Activated T-cell treated with anti-CD3 and anti-CD28 coated beads for 24 hours (primary cell): Measurements from ENCODE around the gene LTBP2.

Experiments used
- DNase-seq: peaks from one replicate; pipeline ENCODE4 v3.0.0-alpha.2; 2020; ENCODE audit warnings: low read depth

The LTBP2 gene

DNA sequence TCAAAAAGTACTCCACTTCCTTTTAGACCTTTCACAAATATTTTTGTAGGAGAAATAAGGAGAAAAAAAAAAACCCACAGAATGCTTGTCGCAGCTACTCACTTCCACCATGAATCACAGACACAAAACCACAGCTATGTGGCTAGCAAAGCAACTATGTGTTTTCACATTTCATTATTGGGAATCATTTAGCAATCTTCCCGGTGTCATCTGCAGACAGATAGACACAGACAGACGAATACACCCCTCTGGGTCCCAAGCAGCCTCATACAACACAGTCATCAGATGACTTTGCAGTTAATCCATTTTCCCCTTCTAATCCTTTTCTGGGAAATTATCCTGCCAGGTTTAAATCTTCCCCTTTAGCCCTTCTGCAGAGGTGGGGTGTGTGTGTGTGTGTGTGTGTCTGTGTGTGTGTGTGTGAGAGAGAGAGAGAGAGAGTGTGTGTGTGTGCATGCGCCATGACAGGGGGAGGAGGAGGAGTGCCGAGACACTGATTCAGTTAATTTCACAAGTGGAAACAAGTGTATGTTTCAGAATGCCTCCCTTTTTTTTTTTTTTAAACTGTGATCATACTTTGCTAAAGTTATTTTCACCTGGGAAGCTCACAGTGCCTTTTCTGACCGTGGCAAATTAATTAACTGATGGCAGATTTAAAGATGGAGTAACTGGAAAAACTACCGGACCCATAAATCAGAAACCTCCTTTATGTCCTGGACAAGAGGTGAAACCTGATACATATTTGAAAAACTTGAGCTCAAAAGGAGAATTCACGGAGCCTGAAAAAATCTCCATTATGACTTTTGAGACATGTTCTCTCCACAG, 39.9 kb downstream of the LTBP2 start:
- peak; percentile 9 for DNase-seq

DNA sequence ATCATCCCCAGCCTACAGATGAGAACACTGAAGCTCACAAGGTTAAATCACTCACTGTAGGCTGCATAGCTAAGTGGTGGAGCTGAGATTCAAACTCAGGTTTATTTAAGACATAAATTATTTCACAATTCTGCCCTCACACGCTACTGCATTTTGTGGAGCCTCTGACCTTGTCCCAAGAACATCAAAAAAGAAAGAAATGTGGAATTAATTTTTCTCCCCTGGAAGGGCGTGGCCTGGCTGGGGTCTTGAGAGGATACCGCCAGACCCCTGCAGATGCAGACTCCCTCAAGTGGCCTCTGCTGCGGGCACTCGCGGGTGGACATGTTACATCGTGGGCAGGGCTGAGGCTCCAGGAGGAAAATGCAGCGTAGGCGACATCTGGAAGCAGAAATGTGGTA, 40.6 kb downstream of the LTBP2 start:
- no peak for DNase-seq

DNA sequence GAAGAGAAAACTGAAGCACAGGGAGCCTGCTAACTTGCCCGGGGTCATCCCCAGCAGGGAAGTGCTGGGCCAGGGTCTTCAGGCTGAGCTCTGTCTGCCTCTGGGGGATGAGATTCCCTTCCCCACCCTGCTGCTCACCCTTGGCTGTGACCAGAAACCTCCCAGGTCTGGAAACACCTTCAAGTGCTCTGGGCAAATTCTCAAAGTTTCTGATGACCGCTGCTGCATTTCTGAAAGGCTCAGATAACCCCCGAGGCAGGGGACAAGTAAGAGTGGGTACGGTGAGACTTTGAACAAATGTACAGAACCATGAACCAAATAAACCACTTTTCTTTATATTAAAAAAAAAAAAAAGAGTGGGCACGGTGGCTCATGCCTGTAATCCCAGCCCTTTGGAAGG, 41.3 kb downstream of the LTBP2 start:
- DNase-seq, result no peak

- DNase-seq, result no peak
Measured at GRCh38 chr14:74569806-74570591, 42.0 kb downstream of the LTBP2 start.

DNA sequence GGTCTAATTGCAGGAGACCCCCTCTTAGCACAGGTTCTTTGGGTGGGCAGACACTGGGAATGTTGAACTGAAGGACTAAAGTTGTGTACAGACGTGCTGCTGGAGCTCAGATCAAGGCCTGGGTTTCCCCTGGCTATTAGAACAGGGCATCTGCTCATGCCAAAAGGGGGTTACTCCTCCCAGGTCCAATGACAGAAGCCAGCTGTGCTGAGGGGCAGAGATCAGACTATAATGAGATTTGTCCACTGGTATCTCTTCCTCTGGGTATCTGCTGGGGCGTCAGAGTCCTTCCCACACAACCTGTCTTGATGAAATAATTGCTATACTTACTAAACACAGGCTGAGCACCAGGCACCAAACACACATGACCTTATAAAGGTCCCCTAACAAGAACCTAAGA, 42.6 kb downstream of the LTBP2 start:
- no peak for DNase-seq

DNA sequence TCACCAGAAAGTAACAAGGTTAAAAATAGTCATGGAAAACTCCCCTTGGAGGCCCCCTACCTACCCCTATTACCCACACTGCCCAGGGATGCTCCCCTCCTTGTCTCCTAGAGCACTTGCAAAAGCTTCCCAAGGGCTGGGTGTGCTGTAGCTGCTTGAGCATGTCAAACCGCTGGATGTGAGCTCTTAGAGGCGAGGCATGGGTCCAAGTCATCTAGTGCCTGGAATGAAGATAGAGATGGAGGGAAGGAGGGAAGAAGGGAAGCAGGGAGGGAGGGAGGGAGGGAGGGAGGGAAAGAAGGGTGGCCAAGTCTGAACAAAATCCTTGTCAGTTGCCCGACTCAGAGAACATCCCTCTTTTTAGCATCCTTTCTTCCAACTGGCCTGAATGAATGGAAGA, 43.1 kb downstream of the LTBP2 start:
- DNase-seq, result no peak

GRCh38 chr14:74568380-74568649, 43.7 kb downstream of the LTBP2 start:
- DNase-seq, result no peak

- no peak for DNase-seq
Measured at GRCh38 chr14:74567646-74568379, 44.2 kb downstream of the LTBP2 start.

DNA sequence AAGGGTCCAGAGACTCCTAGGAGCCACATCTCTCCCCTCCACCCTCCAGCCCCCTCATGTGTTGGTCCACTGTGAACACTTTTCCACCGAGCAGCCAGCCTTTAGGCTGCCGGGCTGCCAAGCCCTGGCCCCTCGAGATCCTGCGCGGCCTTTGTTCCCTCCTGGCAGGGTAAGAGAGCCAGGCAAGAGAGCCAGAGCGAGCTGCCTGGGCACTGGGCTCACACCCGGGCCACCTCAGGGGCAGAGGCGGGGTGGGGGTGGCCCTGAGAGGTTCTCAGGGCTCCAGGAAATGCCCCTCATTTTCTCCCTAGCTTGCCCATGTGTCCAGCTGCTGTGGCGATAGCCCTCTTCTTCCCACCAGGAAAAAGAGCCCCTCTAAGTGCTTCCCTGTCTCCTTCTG, 44.8 kb downstream of the LTBP2 start:
- DNase-seq, result no peak

DNA sequence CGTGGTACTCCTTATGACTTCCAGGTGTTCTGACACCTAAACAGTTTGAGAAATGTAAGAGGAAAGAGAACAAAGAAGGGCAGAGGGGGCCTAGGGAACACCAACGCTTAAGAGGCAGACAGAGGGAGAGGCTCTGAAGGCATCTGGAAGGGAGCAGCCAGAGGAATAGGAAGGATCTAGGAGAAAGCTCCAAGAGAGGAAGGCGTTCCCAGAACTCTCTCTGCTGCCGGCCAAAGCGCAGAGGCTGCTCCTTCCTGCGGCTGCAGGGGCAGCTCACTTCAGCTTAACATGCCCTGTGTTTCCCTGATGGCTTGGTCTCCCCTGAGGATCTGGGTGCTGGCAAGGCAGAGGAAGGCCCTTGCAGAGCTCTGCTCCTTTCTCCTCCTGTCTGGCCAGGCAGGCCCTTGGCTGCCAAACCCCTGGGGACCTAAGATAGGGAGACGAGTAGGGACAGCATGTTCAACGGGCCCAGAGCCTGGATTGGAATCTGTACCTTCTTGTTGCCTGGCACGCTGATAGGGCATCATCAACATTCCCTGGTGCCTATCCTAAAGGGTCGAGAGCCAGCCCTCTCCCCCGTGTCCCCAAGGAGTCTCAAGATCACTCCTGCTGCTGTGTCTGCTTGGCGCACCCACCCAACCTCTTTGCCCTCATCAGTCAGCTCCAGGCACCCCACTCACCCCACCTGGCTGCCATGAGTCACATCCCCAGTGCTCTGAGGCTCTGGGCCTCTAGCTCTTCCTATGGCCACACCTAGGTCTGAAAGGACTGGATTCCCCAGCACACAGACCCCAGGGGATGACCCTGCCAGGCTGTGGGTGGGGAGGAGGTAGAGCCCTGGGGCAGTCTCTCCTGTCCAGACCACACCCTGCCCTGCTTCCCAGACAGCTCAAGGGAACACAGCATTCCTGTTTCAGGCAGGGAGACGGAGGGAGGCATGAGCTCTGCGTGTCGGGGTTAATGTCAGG, 45.6 kb downstream of the LTBP2 start:
- no peak for DNase-seq

GRCh38 chr14:74563586-74564159, 48.4 kb downstream of the LTBP2 start:
- no peak for DNase-seq

GRCh38 chr14:74563233-74563585, 48.8 kb downstream of the LTBP2 start:
- DNase-seq, result no peak

DNA sequence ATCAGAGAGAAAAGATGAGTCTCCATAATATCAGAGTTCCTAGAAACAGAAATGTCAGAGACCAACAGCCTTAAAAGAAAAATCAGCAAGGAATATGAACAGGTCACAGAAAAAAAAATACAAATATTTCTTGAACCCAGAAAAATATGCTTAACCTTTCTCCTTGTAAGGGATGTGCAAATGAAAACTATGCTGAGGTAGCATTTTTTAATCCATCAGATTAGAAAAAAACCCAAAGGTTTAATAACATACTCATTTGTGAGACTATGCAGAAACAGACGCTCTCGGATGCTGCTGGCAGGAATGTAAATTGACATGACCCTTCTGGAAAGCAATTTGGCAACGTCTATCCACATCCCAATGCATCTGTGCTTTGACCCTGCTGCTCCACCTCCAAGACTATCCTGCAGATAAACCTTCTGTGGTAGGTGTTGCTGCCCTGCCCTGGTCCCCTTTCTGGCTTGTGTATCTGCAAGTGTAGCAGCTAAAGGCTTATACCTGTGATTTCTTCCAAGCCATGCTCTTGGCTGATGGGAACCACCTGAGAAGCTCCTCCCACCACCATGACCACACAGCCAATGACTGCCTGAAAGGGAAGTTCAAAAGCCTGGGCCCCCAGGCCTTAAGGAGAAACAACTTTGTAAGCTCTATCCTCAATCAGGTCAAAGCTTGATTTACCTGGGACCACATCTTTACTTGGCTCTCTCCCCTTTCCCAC, 49.4 kb downstream of the LTBP2 start:
- DNase-seq, result no peak

DNA sequence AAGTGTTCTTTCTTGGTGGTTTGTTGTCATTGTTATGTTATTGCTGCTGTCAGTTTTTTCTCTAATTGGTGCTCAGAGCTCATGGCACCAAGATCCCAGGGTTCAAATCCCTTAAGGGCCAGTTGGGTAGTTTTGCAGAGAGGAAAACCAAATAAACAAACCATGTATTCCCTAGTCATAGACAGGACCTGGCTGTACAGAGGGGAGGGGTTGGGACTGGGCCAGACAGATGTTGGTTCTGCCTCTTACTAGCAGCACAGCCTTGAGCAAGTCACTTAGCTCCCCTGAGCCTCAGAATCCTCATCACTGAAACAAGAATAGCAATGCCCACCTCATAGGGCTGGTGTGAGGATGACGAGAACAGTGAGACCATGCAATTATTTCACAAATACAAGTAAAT, 53.4 kb downstream of the LTBP2 start:
- no peak for DNase-seq

GRCh38 chr14:74557691-74558090, 54.3 kb downstream of the LTBP2 start:
- no peak for DNase-seq

DNA sequence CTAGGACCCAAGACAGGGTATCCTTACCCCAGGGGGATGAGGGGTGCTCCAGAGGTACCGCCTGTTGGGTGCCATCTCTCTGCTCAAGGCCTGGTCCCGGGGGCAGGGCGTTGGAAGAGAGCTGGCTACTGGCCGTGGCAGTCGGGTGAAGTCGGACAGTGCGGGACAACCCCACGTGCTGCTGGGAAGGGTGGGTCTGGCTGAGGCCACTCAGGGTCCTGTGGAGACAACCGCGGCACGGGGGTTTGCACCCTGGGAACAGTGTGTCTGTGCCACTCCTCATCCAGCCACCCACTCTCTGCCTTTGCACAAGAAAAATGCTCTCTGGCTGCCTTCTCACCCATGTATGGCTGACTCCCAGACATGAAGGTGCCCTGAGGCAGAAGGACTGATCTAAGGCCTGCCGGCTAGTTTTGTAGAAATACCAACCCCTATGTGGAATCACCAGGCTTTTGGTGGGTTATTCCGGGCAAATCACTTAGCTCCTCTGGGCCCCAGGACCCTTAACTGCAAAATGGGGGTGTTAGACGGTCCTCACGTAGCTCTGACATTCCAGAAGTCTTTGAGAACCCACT, 56.5 kb downstream of the LTBP2 start:
- DNase-seq, result no peak

GRCh38 chr14:74554742-74555362, 57.2 kb downstream of the LTBP2 start:
- DNase-seq, result no peak

- DNase-seq, result no peak
Measured at GRCh38 chr14:74552623-74553022, 59.4 kb downstream of the LTBP2 start.

- no peak for DNase-seq
Measured at GRCh38 chr14:74551431-74552371, 60.3 kb downstream of the LTBP2 start.
